Left renal pelvis (tissue), 4 donors: ENCODE results near the gene SOWAHA. TPM values are rescaled to one million over a fixed set of nuclear protein-coding genes. Genes with fewer than 3 reads are reported as not detected.
"Not testable (repeated sequence)": the region's sequence is repeated elsewhere in the genome, so short reads cannot be mapped to it uniquely, and the experiment has no call there.

Experiments
- DNase-seq, 4 donors: peaks; one replicate each; pipeline ENCODE4 v3.0.0-alpha.2; 2013; ENCODE audit warnings: low read depth in 4 of 4, low spot score in 3 of 4
- polyA plus RNA-seq, 4 donors: library from polyadenylated mRNA; unstranded; fragments of 120-200 nt; gene quantifications; one replicate each; pipeline ENCODE4 v1.2.1, GENCODE V29; 2013; ENCODE audit not compliant: insufficient read length in 4 of 4

SOWAHA gene
- polyA plus RNA-seq, 4 donors, result 0.12 to 5.1 (median 4.8) TPM

- DNase-seq, result no peak
These were observed 35.2 kb downstream of the SOWAHA start for GRCh38 chr5:132848270-132848669.

- no peak for DNase-seq
These were observed 36.2 kb downstream of the SOWAHA start for GRCh38 chr5:132849347-132849746.

- DNase-seq, result no peak
These were observed 37.0 kb downstream of the SOWAHA start for GRCh38 chr5:132850066-132850465.

- no peak for DNase-seq
These were observed 40.2 kb downstream of the SOWAHA start for GRCh38 chr5:132853323-132853722.

- DNase-seq, result no peak
These were observed 40.7 kb downstream of the SOWAHA start for GRCh38 chr5:132853790-132854189.

- no peak for DNase-seq
These were observed 41.2 kb downstream of the SOWAHA start for GRCh38 chr5:132854301-132854700.

GRCh38 chr5:132854992-132855391 lies 41.9 kb downstream of the SOWAHA start:
- DNase-seq, result not testable (repeated sequence)

- no peak for DNase-seq
These were observed 42.9 kb downstream of the SOWAHA start for GRCh38 chr5:132856011-132856410.

- DNase-seq, result no peak
These were observed 46.9 kb downstream of the SOWAHA start for GRCh38 chr5:132859889-132860437.

GRCh38 chr5:132860742-132861141 lies 47.6 kb downstream of the SOWAHA start:
- DNase-seq, result no peak

GRCh38 chr5:132865668-132866341 lies 52.7 kb downstream of the SOWAHA start:
- DNase-seq, result no peak

Other genes with a start within 250 kb of the SOWAHA start
- under 1 TPM in 1 of 4 donors, not detected in 3; 0.15 TPM for gene IL13, start 155.1 kb upstream of the SOWAHA start, polyA plus RNA-seq
- gene IL4, start 139.3 kb upstream of the SOWAHA start, polyA plus RNA-seq, result under 1 TPM in 1 of 4 donors, not detected in 3; 0.46 TPM
- 10 to 100 TPM; 11.3 to 27.4 (median 23.5) TPM for gene KIF3A, start 75.8 kb upstream of the SOWAHA start, polyA plus RNA-seq
- gene CCNI2, start 65.9 kb upstream of the SOWAHA start, polyA plus RNA-seq, result 1 to 10 TPM; 1.1 to 3.8 (median 3.5) TPM
- gene SEPTIN8, start 36.1 kb upstream of the SOWAHA start, polyA plus RNA-seq, result 10 to 100 TPM; 52.7 to 85.2 (median 83.8) TPM
- 10 to 100 TPM; 13.0 to 30.8 (median 21.7) TPM for gene SHROOM1, start 17.3 kb downstream of the SOWAHA start, polyA plus RNA-seq
- gene GDF9, start 53.2 kb downstream of the SOWAHA start, polyA plus RNA-seq, result 1 to 10 TPM in 3 of 4 donors, under 1 TPM in 1; 0.53 to 2.9 (median 2.0) TPM
- gene UQCRQ, start 53.3 kb downstream of the SOWAHA start, polyA plus RNA-seq, result 100 to 1,000 TPM; 132 to 229 (median 200) TPM
- 10 to 100 TPM in 1 of 4 donors, 1 to 10 TPM in 3; 2.2 to 12.5 (median 6.6) TPM for gene LEAP2, start 60.4 kb downstream of the SOWAHA start, polyA plus RNA-seq
- 10 to 100 TPM; 60.5 to 73.1 (median 63.3) TPM for gene AFF4, start 150.3 kb downstream of the SOWAHA start, polyA plus RNA-seq
- 10 to 100 TPM; 29.9 to 37.5 (median 32.8) TPM for gene ZCCHC10, start 213.2 kb downstream of the SOWAHA start, polyA plus RNA-seq
- 100 to 1,000 TPM in 3 of 4 donors, 10 to 100 TPM in 1; 78.2 to 159 (median 132) TPM for gene HSPA4, start 238.7 kb downstream of the SOWAHA start, polyA plus RNA-seq